Right atrium auricular region (tissue), 2 donors: ENCODE data around the gene GFRA1. TPM values are rescaled to one million over a fixed set of nuclear protein-coding genes. Genes with fewer than 3 reads are reported as not detected.

ENCODE experiments used
- DNase-seq: peaks from one replicate; pipeline ENCODE4 v3.0.0-alpha.2; 2019; ENCODE audit warnings: low spot score
- H3K27ac ChIP-seq, 2 donors: fragments of 200-600 bp; sonication (generic); 1 replicate in 1 of 2; 2 replicates in 1 of 2; pipeline ENCODE4 v1.5.1; 2016 to 2019
- H3K27me3 ChIP-seq, 2 donors: fragments of 200-600 bp; sonication (generic); one replicate each; pipeline versions ENCODE4 v1.5.1 to v1.6.0; 2017 to 2019
- H3K36me3 ChIP-seq: fragments of 200-600 bp; sonication (generic); one replicate; pipeline ENCODE4 v1.5.1; 2016
- H3K4me1 ChIP-seq, 2 donors: fragments of 200-600 bp; sonication (generic); one replicate each; pipeline versions ENCODE4 v1.5.1 to v1.6.0; 2017 to 2019
- H3K4me3 ChIP-seq, 2 donors: fragments of 200-600 bp; sonication (generic); 1 replicate in 1 of 2; 2 replicates in 1 of 2; pipeline ENCODE4 v1.5.1; 2017 to 2019; ENCODE audit warnings: mild to moderate bottlenecking in 1 of 2, moderate library complexity in 1 of 2
- H3K9me3 ChIP-seq, 2 donors: fragments of 200-600 bp; sonication (generic); one replicate each; pipeline ENCODE4 v1.5.1; 2019
- total RNA-seq, 2 donors: library from RNA; depleted of rRNA; stranded (reverse); fragments of >200 nt; gene quantifications; one replicate each; pipeline ENCODE4 v1.1.0, GENCODE V29; 2016
- TF ChIP-seq, protein P1 (sequence below), 2 donors: fragments of 200-600 bp; sonication (generic); IDR thresholded peaks; one replicate each; pipeline ENCODE4 v1.5.1; 2019; ENCODE audit warnings: antibody characterized with exemption in 2 of 2

Gene GFRA1
- total RNA-seq, 2 donors from 2014 or later = 9.1 to 18.7 TPM

DNA sequence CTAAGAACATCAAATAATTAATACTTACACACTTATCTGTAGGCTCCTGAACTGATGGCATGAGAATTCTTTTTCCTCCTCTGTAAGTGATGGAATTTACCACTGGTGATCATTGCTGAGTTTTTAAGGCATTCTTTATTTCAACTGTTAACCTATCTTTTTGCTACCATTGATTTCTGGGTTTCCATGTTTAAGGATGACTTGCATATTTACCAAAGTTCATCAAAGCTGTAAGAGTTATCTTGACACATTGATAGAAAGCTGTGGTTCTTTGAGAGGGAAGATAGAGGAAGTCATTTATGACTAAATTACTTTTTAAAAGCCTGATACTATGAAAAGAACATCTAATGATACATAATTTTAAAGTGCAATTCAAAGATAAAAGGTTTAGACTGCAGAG lies 19.5 kb upstream of the GFRA1 start:
- no peak for DNase-seq
- Histone ChIP-seq H3K4me1 (no peaks in the 10 kb centered on the region), H3K36me3 (no peaks in the 10 kb centered on the region), H3K27me3 (no peaks in the 10 kb centered on the region), H3K27ac (no peak overlapping the region), H3K4me3 (no peak overlapping the region), H3K9me3 (no peaks in the 10 kb centered on the region)
- TF ChIP-seq, protein P1, sequence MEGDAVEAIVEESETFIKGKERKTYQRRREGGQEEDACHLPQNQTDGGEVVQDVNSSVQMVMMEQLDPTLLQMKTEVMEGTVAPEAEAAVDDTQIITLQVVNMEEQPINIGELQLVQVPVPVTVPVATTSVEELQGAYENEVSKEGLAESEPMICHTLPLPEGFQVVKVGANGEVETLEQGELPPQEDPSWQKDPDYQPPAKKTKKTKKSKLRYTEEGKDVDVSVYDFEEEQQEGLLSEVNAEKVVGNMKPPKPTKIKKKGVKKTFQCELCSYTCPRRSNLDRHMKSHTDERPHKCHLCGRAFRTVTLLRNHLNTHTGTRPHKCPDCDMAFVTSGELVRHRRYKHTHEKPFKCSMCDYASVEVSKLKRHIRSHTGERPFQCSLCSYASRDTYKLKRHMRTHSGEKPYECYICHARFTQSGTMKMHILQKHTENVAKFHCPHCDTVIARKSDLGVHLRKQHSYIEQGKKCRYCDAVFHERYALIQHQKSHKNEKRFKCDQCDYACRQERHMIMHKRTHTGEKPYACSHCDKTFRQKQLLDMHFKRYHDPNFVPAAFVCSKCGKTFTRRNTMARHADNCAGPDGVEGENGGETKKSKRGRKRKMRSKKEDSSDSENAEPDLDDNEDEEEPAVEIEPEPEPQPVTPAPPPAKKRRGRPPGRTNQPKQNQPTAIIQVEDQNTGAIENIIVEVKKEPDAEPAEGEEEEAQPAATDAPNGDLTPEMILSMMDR (IDR thresholded peaks at IDR 0.05) = no peak

DNA sequence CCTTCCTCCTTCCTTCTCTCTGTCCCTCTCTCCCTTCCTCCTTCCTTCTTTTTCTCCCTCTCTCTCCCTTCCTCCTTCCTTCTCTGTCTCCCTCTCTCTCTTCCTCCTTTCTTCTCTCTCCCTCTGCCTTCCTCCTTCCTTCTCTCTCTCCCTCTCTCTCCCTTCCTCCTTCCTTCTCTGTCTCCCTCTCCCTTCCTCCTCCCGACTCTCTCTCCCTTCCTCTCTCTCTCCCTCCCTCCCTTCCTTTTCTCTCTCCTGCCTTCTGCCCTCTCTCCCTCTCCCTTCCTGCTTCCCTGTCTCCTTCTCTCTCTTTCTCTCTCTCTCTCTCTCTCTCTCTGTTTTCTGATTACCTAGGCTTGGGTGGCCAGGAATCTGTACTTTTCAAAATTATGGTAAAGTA lies 16.6 kb upstream of the GFRA1 start:
- DNase-seq = no peak
- no peaks in the 10 kb centered on the region for H3K9me3 ChIP-seq
- H3K4me3 ChIP-seq = no peak overlapping the region
- H3K27me3 ChIP-seq = no peaks in the 10 kb centered on the region
- H3K27ac ChIP-seq = no peak overlapping the region
- H3K4me1 ChIP-seq = no peaks in the 10 kb centered on the region
- TF ChIP-seq, protein P1 (IDR thresholded peaks at IDR 0.05) = no peak
- no peaks in the 10 kb centered on the region for H3K36me3 ChIP-seq

GRCh38 chr10:116287906-116288501 lies 15.0 kb upstream of the GFRA1 start:
- TF ChIP-seq, protein P1 (IDR thresholded peaks at IDR 0.05) = peak; percentile 38 to 74
- H3K4me3 ChIP-seq = no peak overlapping the region
- no peak overlapping the region for H3K27ac ChIP-seq
- H3K9me3 ChIP-seq = no peaks in the 10 kb centered on the region
- H3K36me3 ChIP-seq = no peaks in the 10 kb centered on the region
- DNase-seq = no peak
- no peaks in the 10 kb centered on the region for H3K4me1 ChIP-seq
- H3K27me3 ChIP-seq = no peaks in the 10 kb centered on the region

DNA sequence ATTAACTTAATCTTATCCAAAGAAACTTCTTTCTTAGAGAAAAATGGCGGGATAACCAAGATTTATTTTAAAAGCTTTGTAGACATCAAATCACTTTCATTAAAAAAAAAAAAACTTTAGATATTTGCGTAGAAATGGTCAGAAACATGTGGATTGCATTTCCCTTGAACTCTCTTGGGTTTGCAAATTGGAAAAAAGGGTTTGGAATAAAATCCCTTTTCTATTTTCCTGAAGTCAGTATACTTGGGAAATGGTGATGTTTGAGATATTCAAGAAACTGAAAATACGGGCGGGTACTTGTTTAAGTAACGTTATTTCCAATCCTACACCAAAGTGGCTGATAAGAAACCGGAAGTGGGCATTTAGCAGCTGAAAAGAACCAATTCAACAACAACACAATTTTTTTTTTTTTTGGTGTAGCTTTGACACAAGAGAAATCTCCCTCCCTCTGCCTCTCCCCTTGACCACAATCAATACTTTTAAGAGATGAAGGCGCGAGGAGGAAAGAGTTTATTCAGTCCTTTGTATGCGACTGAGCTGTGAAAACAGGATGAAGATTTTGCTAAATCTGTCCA lies 13.7 kb upstream of the GFRA1 start:
- TF ChIP-seq, protein P1 (IDR thresholded peaks at IDR 0.05) = no peak

DNA sequence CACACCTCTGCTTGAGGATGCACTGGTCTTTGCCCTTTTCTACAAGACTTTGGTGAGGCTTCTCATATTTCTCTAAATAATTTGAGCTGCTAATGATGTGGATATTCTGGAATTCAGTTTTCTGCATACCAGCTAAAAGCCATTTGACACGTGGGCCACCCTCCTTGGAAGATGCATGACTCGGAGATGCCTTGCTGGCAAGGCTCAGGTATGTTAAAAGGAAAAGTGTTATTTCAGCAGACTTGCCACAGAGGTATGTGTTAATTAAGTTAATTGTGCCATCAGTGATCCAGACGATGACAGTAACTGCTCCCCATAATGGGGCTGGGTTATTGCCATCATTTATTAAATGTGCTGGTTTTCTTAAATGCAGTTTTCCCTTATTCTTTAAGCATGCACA lies 8.8 kb upstream of the GFRA1 start:
- Histone ChIP-seq H3K4me3 (no peak overlapping the region), H3K27ac (no peak overlapping the region), H3K4me1 (no peaks in the 10 kb centered on the region), H3K9me3 (no peaks in the 10 kb centered on the region), H3K27me3 (no peaks in the 10 kb centered on the region), H3K36me3 (no peaks in the 10 kb centered on the region)
- no peak for DNase-seq
- TF ChIP-seq, protein P1 (IDR thresholded peaks at IDR 0.05) = no peak

More for the DNA sequence above, 13.7 kb upstream of the GFRA1 start:
- Histone ChIP-seq H3K9me3 (no peaks in the 10 kb centered on the region), H3K4me1 (no peaks in the 10 kb centered on the region), H3K27me3 (no peaks in the 10 kb centered on the region), H3K27ac (no peak overlapping the region), H3K4me3 (no peak overlapping the region), H3K36me3 (no peaks in the 10 kb centered on the region)
- DNase-seq = no peak

DNA sequence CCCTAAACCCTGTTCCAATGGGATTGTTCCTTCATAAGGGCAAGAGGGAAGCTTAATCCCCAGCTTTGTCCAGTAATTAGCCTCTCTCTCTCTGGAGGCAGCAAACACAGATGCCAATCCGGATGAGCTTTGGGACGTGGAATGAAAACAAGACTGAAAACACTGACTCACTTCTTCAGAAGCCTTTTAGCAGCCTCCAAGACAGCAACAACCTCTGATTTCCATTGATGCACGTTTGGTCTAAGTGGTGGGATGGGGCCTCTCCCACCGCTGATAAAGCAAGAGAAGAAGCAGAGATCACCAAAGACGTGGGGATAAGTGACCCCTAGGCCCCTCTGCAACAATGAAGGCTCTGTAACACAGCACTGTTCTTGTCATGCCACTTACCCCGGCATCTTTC lies 5.8 kb upstream of the GFRA1 start:
- Histone ChIP-seq H3K27me3 (no peaks in the 10 kb centered on the region), H3K27ac (no peak overlapping the region)
- DNase-seq = no peak

More for the DNA sequence above, 5.8 kb upstream of the GFRA1 start:
- Histone ChIP-seq H3K4me3 (no peak overlapping the region), H3K36me3 (no peaks in the 10 kb centered on the region), H3K9me3 (no peaks in the 10 kb centered on the region), H3K4me1 (peaks cover 0 to 4% of the 10 kb centered on the region in 2 donors)
- TF ChIP-seq, protein P1 (IDR thresholded peaks at IDR 0.05) = no peak
